ENCODE data around the gene PCDH9.

Gene PCDH9

DNA sequence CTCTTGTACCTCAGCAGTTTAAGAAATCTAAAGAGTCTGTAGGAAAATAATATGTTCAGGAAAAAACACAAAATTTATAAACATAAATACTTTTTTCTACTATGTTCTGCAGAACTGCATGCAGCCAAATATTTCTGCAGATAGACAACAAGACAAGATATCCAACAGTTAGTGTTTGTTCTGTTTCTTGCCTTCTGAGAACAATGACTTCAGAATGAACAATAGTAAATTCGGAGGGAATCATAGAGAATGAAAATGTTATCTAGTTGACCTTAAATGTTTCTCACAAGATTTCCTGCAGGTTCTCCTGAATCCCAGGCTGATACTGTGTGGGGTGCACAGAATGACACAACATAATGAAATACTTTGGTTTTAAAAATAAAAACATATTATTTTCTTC lies 180.4 kb downstream of the PCDH9 start:
- no peak overlapping the region for H3K4me3 ChIP-seq (ENCODE audit: insufficient read depth, low read depth, low read length)
- H3K9me3 ChIP-seq (ENCODE audit: control insufficient read depth, low read length), result no peaks in the 10 kb centered on the region
- H3K27ac ChIP-seq (ENCODE audit: insufficient read depth, low read depth, low read length, poor library complexity, severe bottlenecking), result no peak overlapping the region
- WGBS, 2 experiments, result 92 to 100% methylated on average over 1 of the region's 1 CpG
- no peaks in the 10 kb centered on the region for H3K36me3 ChIP-seq (ENCODE audit: control insufficient read depth, insufficient read depth, low read length)
- no peaks in the 10 kb centered on the region for H3K27me3 ChIP-seq (ENCODE audit: control insufficient read depth, insufficient read depth, low read length, poor library complexity, severe bottlenecking)
- H3K4me1 ChIP-seq (ENCODE audit: control insufficient read depth, insufficient read depth, low read length), result no peaks in the 10 kb centered on the region

DNA sequence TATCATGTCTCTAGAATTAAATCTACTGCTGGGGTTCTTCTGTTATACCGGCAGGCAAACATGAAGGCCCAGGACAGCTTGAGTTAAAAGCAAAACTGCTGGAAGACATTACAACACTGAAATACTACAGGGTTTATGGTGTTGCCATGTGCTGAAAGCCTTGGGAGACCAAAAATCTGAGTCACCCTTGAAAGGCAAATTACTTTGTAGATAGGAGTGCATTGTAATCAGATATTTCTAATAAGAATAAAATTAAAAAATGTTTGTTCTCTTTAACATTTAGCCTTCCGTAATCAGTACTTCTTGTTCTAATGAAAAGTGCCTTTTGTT lies 181.3 kb downstream of the PCDH9 start:
- no peak overlapping the region for H3K27ac ChIP-seq (ENCODE audit: insufficient read depth, low read depth, low read length, poor library complexity, severe bottlenecking)
- H3K9me3 ChIP-seq (ENCODE audit: control insufficient read depth, low read length), result no peaks in the 10 kb centered on the region
- H3K4me3 ChIP-seq (ENCODE audit: insufficient read depth, low read depth, low read length), result no peak overlapping the region
- H3K27me3 ChIP-seq (ENCODE audit: control insufficient read depth, insufficient read depth, low read length, poor library complexity, severe bottlenecking), result no peaks in the 10 kb centered on the region
- 94 to 95% methylated on average over 1 to 2 of the region's 2 CpGs for WGBS, 2 experiments
- no peaks in the 10 kb centered on the region for H3K4me1 ChIP-seq (ENCODE audit: control insufficient read depth, insufficient read depth, low read length)
- no peaks in the 10 kb centered on the region for H3K36me3 ChIP-seq (ENCODE audit: control insufficient read depth, insufficient read depth, low read length)

DNA sequence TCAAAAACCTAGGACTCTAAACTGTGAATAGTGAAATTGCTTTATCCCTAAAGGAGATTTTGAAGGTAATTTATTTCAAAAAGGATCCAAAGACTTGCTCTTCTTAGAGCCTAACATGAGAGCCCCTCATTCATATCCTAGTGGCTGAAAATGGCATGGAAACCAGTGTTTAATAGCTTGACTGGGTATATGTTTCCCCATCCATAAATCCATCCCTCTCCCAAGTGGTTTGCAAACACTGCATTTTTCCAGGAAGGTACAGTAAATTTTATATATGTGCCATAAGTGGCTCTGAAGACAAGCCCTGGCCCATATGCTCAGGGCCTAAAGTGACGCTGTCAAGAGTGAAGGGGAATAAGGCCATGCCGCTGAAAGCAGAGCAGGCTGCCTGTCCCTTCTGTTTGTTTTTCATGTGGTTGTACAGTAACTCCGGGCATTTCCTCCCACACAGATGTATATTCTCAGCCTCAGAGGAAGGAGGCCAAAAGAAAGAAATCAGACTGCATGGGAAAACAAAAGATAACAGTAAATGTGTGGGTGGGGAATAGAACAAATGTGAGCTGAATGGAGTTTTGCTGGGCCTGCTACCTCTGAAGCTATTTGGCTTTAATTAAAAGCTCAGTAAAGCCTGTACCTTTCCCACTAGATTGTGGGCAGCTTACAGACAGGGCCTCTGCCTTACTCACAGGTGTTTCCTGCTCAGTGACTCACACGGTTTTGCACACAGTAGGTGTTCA lies 181.9 kb downstream of the PCDH9 start:
- Histone ChIP-seq H3K9me3 (ENCODE audit: control insufficient read depth, low read length) (no peaks in the 10 kb centered on the region), H3K27ac (ENCODE audit: insufficient read depth, low read depth, low read length, poor library complexity, severe bottlenecking) (no peak overlapping the region), H3K27me3 (ENCODE audit: control insufficient read depth, insufficient read depth, low read length, poor library complexity, severe bottlenecking) (no peaks in the 10 kb centered on the region), H3K4me3 (ENCODE audit: insufficient read depth, low read depth, low read length) (no peak overlapping the region), H3K36me3 (ENCODE audit: control insufficient read depth, insufficient read depth, low read length) (no peaks in the 10 kb centered on the region), H3K4me1 (ENCODE audit: control insufficient read depth, insufficient read depth, low read length) (no peaks in the 10 kb centered on the region)
- 76 to 82% methylated on average over 4 of the region's 4 CpGs for WGBS, 2 experiments

DNA sequence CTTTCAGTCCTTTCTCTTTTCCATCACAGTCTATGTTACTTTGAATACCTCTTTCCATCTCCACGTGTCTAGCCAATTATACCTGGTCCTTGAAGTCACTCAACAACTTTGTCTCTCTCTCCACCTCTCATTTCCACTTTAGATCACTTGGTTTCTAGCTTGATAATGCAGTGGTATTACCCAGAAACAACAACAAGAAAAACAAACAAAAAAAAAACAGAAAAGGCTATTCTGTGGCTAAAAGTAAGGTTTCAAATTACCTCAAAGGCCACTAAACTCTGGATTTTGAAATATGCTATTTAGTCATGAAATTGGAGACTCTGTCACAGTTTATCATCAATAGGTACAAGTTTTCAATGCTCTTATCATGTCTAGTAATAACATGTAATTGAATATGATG lies 184.8 kb downstream of the PCDH9 start:
- no peak overlapping the region for H3K4me3 ChIP-seq (ENCODE audit: insufficient read depth, low read depth, low read length)
- H3K4me1 ChIP-seq (ENCODE audit: control insufficient read depth, insufficient read depth, low read length), result no peaks in the 10 kb centered on the region
- 88 to 90% methylated on average over 1 of the region's 1 CpG for WGBS, 2 experiments
- no peak overlapping the region for H3K27ac ChIP-seq (ENCODE audit: insufficient read depth, low read depth, low read length, poor library complexity, severe bottlenecking)
- H3K9me3 ChIP-seq (ENCODE audit: control insufficient read depth, low read length), result no peaks in the 10 kb centered on the region
- H3K36me3 ChIP-seq (ENCODE audit: control insufficient read depth, insufficient read depth, low read length), result no peaks in the 10 kb centered on the region
- no peaks in the 10 kb centered on the region for H3K27me3 ChIP-seq (ENCODE audit: control insufficient read depth, insufficient read depth, low read length, poor library complexity, severe bottlenecking)

DNA sequence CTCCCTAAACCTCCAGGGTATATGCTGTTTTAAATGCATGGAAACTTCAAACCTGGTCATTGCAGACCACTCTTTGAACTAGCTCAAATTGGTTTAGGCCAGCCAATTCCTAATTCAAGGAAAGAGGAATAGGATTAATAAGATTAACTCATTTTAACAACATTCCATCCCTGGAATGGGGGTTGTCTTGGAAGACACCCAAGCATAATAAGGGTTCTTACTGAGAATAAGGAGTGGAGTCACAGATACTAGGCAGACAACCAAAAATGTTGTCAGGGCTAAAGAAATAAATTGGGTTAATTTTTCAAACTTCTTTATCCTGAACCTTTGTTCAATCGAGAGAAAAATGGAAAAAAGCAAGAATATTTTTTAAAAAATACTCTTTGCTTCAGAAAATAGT lies 186.2 kb downstream of the PCDH9 start:
- Histone ChIP-seq H3K9me3 (ENCODE audit: control insufficient read depth, low read length) (no peaks in the 10 kb centered on the region), H3K36me3 (ENCODE audit: control insufficient read depth, insufficient read depth, low read length) (no peaks in the 10 kb centered on the region), H3K4me1 (ENCODE audit: control insufficient read depth, insufficient read depth, low read length) (no peaks in the 10 kb centered on the region), H3K4me3 (ENCODE audit: insufficient read depth, low read depth, low read length) (no peak overlapping the region), H3K27me3 (ENCODE audit: control insufficient read depth, insufficient read depth, low read length, poor library complexity, severe bottlenecking) (no peaks in the 10 kb centered on the region), H3K27ac (ENCODE audit: insufficient read depth, low read depth, low read length, poor library complexity, severe bottlenecking) (no peak overlapping the region)
- no CpG with 5 or more reads among the region's 1 CpG for WGBS, 2 experiments

DNA sequence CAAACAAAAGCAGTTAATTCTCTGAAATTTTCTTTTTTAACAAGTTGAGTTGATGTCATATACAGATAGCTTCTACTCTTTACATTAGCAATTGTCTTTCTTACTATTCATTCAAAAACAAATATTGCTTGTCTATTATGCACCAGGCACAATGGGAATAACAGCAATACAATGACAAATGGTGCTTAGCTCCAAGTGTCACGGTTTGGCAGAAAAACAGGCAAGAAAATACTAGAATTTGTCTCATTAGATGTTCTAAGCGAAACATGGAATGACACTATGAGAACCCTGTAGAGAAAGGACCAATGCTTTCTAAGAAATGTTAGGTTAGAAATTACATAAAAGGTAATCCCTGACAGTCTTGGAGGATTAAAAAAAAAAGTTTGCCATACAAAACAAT lies 187.6 kb downstream of the PCDH9 start:
- Histone ChIP-seq H3K4me3 (ENCODE audit: insufficient read depth, low read depth, low read length) (no peak overlapping the region), H3K36me3 (ENCODE audit: control insufficient read depth, insufficient read depth, low read length) (no peaks in the 10 kb centered on the region), H3K27me3 (ENCODE audit: control insufficient read depth, insufficient read depth, low read length, poor library complexity, severe bottlenecking) (no peaks in the 10 kb centered on the region), H3K27ac (ENCODE audit: insufficient read depth, low read depth, low read length, poor library complexity, severe bottlenecking) (no peak overlapping the region), H3K9me3 (ENCODE audit: control insufficient read depth, low read length) (no peaks in the 10 kb centered on the region), H3K4me1 (ENCODE audit: control insufficient read depth, insufficient read depth, low read length) (no peaks in the 10 kb centered on the region)
- 88 to 93% methylated on average over 1 of the region's 2 CpGs for WGBS, 2 experiments

DNA sequence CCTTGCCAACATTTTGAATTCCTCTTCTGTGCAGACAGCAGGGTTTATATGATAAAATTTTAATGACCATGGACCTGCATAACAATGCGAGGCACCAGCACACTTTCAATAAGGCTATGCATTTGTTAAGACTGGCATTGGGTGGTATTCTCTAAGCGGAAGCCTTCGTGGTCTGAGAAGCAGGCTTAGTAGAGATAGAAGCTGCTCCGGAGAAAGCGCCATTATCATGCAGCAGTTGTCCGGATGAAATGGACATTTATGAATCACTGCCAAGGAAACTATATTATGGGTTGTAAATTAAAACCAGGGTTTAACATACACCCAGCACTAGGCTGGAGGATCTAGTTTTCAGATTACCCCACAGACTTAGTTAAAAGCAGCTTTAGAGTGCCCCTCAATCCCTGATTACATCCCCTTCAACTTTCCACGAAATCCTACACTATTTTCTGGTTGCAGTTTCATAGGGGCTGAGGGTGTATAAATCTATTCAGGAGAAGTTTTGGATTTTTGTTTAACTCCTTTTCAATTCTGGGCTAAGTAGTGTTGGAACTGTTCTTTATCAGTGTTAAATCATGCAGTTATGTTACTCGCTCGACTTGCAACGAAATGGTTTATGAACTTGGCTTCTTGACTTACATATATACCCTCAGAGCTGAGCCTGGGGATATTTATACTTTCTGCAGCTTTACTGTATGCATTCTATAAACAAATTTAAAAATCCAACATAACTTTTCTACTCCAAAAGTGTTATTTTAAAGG lies 193.3 kb downstream of the PCDH9 start:
- no peak overlapping the region for H3K27ac ChIP-seq (ENCODE audit: insufficient read depth, low read depth, low read length, poor library complexity, severe bottlenecking)
- H3K36me3 ChIP-seq (ENCODE audit: control insufficient read depth, insufficient read depth, low read length), result no peaks in the 10 kb centered on the region
- H3K9me3 ChIP-seq (ENCODE audit: control insufficient read depth, low read length), result no peaks in the 10 kb centered on the region
- H3K27me3 ChIP-seq (ENCODE audit: control insufficient read depth, insufficient read depth, low read length, poor library complexity, severe bottlenecking), result no peaks in the 10 kb centered on the region
- no peak overlapping the region for H3K4me3 ChIP-seq (ENCODE audit: insufficient read depth, low read depth, low read length)
- WGBS, 2 experiments, result 80 to 88% methylated on average over 9 to 10 of the region's 10 CpGs
- H3K4me1 ChIP-seq (ENCODE audit: control insufficient read depth, insufficient read depth, low read length), result no peaks in the 10 kb centered on the region

DNA sequence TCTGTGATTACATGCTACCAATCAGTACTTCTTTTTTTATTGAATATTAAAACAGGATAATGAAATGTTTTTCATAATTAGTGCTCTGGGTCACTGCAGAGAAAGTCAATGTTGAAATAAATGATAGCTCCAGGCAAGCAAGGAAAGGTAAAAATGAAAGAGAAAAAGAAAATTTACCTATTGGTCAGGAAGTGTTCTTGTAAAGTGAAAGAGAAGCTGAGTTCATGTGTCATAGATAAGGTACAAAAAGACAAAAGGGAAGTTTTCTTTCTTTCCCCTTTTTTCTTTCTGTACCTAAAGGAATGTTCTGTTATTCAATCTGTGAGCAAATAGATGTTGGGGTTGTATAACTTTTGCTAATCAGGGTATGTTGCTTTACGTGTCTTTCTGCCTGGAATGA lies 197.0 kb downstream of the PCDH9 start:
- WGBS, 2 experiments, result 95 to 100% methylated on average over 1 of the region's 1 CpG

DNA sequence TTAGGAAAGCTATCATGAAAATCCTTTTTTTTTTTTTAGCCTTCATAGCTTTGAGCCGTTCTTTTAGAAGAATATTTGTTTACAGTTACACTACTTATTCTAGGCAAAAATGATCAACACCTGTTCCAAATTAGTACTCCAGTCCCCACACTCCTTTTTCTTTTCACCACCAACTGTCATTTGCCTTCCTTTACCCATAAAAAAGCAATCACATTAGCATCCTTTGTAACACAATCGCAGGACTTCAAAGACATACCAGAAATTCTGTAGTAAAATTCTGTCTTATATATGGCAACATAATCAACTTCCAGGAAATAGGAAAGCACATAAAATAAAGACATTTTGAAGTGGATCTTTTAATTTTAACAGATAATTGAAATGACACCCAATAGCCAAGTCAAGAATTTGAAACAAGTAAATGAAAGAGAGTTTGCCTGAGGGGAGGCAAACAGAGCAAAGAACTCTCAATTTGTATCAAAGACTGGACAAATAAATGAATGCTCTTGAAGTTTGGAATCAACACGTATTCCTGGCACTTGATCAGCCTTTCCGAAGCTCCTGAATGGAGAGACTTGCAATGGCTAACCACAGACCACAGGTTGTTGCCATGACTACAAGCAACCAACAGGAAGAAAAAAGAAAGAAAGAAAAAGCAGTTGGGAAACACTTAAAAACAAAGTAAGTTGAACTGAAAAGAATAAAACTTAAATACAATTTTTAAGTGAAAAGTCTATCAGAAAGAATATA lies 206.8 kb downstream of the PCDH9 start:
- Histone ChIP-seq H3K4me3 (ENCODE audit: insufficient read depth, low read depth, low read length) (no peak overlapping the region), H3K27ac (ENCODE audit: insufficient read depth, low read depth, low read length, poor library complexity, severe bottlenecking) (no peak overlapping the region)
- 36 to 56% methylated on average over 4 of the region's 4 CpGs for WGBS, 2 experiments

More for the DNA sequence above, 197.0 kb downstream of the PCDH9 start:
- H3K27me3 ChIP-seq (ENCODE audit: control insufficient read depth, insufficient read depth, low read length, poor library complexity, severe bottlenecking), result no peaks in the 10 kb centered on the region
- H3K27ac ChIP-seq (ENCODE audit: insufficient read depth, low read depth, low read length, poor library complexity, severe bottlenecking), result no peak overlapping the region
- H3K4me3 ChIP-seq (ENCODE audit: insufficient read depth, low read depth, low read length), result no peak overlapping the region
- H3K4me1 ChIP-seq (ENCODE audit: control insufficient read depth, insufficient read depth, low read length), result no peaks in the 10 kb centered on the region
- no peaks in the 10 kb centered on the region for H3K9me3 ChIP-seq (ENCODE audit: control insufficient read depth, low read length)
- no peaks in the 10 kb centered on the region for H3K36me3 ChIP-seq (ENCODE audit: control insufficient read depth, insufficient read depth, low read length)

DNA sequence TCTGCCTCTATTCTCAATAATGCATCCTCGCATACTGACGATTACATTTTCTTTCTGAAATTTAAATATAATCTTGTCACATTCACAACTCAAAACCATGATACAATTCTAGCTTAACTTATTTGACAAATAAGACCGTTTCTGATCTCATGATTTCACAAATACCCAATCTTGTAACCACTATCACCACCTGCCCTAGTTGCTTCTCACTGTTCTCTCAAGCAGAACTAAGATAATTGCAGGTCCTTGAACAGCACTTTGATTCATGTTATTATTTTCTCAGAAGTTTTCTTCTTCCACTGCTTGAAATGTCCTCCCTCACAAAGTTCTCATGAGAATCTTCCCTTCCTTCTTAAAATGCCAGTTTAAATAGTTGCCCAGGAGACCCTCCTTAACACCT lies 211.4 kb downstream of the PCDH9 start:
- Histone ChIP-seq H3K36me3 (ENCODE audit: control insufficient read depth, insufficient read depth, low read length) (no peaks in the 10 kb centered on the region), H3K27ac (ENCODE audit: insufficient read depth, low read depth, low read length, poor library complexity, severe bottlenecking) (no peak overlapping the region), H3K4me3 (ENCODE audit: insufficient read depth, low read depth, low read length) (no peak overlapping the region), H3K9me3 (ENCODE audit: control insufficient read depth, low read length) (no peaks in the 10 kb centered on the region), H3K27me3 (ENCODE audit: control insufficient read depth, insufficient read depth, low read length, poor library complexity, severe bottlenecking) (no peaks in the 10 kb centered on the region), H3K4me1 (ENCODE audit: control insufficient read depth, insufficient read depth, low read length) (no peaks in the 10 kb centered on the region)
- 94 to 95% methylated on average over 3 of the region's 3 CpGs for WGBS, 2 experiments

More for the DNA sequence above, 206.8 kb downstream of the PCDH9 start:
- Histone ChIP-seq H3K36me3 (ENCODE audit: control insufficient read depth, insufficient read depth, low read length) (no peaks in the 10 kb centered on the region), H3K9me3 (ENCODE audit: control insufficient read depth, low read length) (no peaks in the 10 kb centered on the region), H3K4me1 (ENCODE audit: control insufficient read depth, insufficient read depth, low read length) (no peaks in the 10 kb centered on the region), H3K27me3 (ENCODE audit: control insufficient read depth, insufficient read depth, low read length, poor library complexity, severe bottlenecking) (no peaks in the 10 kb centered on the region)

Data from ectodermal cell (in vitro differentiated cells).